DMS114 treated with DMSO at 0.1 percent for 48 hours (cell line): ENCODE results near the gene MAT1A.

ENCODE experiments used
- DNase-seq: peaks from one replicate; lab custom pipeline; 2025; ENCODE audit not compliant: unreplicated experiment; lab: John Stamatoyannopoulos, UW

The MAT1A gene

DNA sequence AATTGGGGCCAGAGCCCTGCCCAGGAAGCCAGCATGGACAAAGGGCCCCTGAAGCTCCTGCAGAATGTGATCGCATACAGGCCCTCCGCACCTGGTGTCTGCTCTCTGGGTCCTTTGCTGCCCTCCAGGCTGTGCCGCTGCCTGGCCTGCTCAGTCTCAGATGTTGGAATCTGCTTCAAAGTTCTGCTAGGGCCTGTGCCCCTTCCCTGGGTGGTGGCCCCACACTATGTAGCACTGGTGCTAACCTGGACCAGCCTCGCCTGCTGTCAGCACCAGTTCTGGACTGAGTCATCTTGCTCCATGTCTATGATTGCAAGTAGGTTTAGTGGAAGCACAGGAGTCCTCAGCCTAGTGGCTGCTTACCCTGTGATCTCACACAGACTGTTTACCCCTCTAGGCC lies 6.3 kb downstream of the MAT1A start:
- no peak for DNase-seq

DNA sequence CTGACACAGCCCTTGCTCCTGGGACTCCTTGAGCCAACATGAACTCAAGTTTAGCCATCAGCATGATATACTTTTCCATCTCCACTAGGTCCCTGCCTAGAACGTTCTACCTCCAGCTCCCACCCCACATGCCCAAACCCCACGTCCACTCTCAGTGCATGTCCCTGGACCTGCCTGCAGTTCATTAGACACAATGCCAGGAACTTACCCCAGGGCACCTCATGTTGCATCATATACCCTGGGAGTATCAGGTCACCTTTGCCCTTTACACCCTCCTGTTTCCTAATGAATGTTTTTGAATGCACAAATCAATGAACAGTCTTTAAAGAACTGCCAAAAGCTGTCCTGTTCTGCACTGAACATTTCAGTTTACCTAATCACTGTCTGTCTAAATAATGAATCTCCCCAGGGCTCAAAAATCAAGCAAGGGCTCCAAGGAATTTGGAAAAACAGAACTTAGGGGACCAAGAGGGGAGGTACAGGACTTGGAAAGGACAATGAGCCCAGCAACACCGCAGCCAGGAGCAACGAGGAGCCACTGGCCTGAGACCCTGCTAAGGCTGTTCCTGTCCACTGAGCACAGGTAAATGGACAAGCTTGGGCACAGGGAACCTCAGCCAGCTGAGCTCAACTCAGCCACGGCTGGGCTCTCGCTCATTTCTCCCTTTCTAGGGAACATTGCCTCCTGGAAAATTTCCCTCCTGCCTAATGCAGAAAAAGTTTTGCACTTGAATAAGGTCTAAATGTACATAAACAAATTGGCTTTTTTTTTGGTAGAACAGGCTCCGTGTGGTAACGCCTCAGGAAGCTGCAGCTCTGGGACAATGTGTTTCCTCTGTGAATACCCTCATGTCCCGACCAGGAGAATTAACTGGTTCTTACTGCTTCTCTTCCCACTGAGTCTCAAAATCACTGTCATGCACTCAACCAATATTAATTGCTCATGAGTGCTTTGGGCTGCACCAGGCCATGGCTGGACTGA lies 7.4 kb downstream of the MAT1A start:
- DNase-seq, result no peak

DNA sequence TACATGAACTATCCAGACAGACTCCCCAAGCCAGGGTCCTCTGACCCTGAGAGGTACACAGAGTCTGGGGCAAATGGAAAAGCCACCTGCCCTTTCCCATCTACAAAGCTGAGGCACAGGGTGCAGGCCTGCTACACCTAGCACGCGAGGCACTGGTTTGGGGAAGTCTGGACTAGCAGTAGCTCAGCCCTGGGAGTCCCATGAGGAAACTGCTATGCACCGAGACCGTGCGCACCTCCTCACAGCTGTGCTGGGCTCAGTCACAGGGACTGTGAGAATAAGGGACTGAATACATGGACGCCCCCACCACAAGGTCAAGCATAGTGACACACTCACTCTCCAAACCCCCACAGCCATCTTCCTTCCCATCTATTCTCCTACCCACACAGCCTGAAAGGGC lies 8.2 kb downstream of the MAT1A start:
- no peak for DNase-seq

DNA sequence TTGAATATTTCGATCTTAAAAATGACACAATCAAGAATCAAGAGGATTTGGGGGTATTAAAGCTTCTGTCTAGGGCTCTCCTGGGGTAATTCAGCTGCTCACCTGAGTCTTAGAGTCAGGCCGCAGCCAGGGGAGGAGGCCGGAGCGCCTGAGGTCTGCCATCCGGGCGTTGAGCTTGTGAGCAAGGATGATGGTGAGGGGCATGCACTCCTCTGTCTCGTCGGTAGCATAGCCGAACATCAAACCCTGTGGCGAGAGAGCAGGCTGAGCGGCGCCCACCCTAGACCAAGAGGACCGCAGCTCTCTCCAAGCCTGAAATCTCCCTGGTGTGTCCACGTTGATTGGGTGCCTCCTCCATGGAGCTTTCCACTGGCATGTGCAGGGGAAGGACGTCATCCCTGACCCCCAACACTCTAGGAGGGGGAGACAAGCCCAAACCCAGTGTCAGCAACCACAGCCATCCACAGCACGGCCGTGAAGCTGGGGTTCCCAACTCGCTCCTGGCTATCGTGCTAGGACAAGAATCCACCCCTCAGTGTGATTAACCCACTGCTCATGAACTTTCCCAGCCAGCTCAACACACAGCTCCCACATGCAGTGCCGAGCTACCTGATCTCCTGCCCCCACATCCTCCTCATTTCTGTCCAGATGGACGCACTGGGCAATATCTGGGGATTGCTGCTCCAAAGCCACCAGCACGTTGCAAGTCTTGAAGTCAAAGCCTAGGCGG lies 9.2 kb downstream of the MAT1A start:
- DNase-seq, result no peak

DNA sequence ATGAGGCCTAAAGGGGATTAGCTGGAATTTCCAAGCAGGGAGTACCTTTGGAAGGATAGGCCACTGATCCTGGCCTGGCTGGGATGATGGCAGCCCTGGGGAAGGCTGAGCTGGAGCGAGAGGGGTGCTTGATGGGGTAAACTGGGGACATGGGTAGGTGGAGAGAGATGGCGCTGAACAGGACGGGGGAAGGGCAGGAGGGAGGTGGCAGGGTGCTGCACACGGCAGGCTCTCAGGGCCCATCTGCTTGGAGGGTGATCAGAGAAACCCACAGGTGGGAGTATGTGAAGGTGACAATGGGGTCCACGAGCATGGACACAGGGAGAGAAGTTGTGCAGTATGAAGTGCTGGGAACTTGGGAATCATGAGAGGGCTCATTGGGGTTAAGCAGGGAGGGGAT lies 10.3 kb downstream of the MAT1A start:
- no peak for DNase-seq

DNA sequence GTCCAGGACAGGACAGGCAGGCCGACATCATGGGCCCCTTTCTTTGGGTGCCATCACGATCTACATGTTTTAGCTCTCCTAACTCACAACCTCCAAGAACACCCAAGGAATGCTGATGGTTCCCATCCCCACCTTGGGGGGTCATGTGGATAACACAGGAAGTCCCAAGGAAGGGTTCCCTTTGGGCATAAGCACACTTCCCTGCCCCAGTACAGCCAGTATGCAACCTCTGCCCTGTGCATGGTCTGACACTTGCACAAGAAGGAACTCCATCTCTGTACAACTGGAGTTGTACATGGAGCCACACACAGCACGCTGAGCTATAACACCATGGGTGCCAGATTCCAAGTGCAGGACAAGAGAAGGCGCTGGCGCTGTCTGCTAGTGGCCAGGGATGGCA lies 11.0 kb downstream of the MAT1A start:
- no peak for DNase-seq

DNA sequence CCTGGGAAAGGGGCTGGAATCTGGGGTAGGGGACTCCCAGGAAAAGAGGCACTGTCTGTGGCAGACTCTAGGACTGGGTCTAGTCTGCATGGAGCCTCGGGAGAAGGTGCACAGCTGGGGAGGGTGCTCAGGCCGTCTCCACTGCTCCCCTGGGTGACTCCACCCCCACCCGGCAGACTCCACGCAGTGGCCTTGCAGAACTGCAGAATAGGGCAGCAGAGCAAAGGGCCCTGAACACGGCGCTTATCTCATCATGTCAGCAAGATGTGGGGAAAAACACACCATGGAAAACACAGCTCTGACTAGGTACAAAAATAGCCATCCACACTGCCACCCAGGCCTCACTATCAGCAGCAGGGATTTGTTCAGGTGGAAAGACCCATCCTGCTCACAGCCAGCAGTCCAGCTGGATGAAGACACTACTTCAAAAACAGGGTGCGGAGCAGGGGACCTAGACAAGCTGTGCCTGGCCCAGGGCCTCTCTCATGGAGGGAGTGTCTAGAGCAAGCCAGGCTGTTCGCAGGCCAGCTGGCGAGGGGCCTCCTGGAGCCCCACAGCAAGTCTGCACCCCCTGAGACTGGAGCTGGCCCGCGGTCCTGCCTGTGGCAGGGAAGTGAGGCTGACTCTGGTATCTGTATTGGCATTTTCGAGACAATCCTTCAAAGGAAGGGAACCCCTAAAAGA lies 11.7 kb downstream of the MAT1A start:
- no peak for DNase-seq

GRCh38 chr10:80277016-80277415 lies 12.4 kb downstream of the MAT1A start:
- no peak for DNase-seq

GRCh38 chr10:80276335-80276734 lies 13.1 kb downstream of the MAT1A start:
- DNase-seq, result no peak

DNA sequence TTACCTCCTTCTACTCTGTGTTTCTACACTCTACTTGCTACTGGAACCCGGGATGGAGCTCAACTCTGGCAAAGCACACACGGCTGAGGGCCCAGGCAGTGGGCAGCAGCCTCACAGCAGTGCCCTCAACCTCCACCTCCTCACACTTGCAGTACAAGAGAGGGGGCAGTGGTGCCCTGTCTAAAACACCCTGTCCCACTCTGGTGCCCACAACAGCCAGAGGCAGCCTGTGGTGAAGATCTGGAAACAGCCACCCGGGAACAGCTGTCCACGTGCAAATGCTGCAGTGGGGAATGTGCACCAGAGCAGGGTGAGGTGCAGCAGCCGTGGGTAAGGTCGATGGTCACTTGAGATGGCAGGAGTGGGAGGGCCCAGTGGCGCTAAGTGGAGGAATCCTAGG lies 13.7 kb downstream of the MAT1A start:
- DNase-seq, result no peak

DNA sequence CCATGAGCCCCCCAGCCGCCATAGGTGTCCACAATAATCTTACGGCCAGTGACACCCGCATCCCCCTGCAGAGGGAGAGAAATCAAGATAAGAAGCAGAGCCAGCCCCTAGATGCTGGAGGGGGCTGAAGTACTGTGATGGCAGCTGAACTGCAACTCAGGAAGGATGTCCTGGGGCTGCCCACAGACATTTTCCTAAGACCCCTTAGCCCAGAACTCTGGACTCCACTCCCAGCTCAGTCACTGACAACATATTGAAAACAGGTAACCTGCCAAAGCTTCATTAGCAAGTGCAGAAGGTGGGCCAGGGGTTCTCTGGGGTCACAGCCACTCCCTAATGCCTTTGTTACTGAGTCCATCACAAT lies 14.3 kb downstream of the MAT1A start:
- DNase-seq, result no peak

DNA sequence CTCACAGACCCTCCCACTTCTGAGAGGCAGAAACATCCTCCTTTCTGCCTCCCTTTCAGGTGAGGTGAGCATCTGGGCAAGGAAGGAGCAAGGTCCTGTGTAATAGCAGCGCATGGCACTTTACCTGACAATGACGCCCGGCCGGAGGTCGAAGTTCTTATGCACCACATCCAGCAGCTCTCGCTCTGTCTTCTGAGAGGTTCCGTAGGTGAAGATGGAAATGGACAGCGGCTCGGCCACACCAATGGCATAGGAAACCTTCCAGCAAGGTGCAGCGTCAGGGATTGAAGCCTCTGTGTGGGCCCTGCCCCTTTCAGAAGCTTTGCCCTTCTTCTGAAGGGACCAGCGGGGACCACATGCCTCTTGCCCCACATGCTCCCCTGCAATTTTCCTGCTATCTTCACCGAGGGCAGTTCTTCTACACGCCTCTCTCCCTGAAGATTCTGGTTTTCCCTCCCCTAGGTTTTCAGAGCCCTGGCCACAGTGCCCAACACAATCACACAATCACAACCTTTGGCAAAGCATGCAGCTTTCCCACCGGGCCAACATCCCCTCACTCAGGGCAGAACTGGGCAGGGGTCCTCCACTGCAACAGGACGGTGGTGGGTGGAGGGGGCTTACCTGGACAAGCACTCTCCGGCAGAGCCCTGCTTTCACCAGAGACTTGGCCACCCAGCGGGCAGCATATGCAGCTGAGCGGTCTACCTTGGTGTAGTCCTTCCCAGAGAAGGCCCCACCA lies 14.9 kb downstream of the MAT1A start:
- DNase-seq, result no peak

- DNase-seq, result no peak
Measured at GRCh38 chr10:80273523-80274170, 15.8 kb downstream of the MAT1A start.

- DNase-seq, result no peak
Measured at GRCh38 chr10:80272793-80273522, 16.5 kb downstream of the MAT1A start.

- no peak for DNase-seq
Measured at GRCh38 chr10:80271416-80271815, 18.0 kb downstream of the MAT1A start.

DNA sequence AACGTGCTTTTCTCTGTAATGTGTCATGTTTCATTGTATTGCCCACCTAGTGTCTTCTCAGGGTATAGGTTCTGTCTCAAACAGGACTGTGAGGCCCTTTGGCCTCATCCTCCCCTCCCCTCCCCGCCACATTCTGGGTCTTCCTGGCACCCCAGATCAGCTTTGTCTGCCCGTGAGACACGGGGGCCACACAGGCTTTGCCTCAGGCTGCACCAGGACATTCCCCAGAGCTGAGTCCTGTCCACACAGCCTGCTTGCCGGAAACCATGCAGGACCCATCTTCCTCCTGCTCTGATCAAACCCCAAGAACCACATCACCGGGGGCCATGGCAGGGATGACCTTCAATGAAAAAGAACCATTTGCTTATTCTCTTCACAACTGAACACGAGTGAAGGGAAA lies 18.6 kb downstream of the MAT1A start:
- no peak for DNase-seq

- no peak for DNase-seq
Measured at GRCh38 chr10:80268938-80269588, 20.4 kb downstream of the MAT1A start.

GRCh38 chr10:80268266-80268665 lies 21.2 kb downstream of the MAT1A start:
- no peak for DNase-seq

DNA sequence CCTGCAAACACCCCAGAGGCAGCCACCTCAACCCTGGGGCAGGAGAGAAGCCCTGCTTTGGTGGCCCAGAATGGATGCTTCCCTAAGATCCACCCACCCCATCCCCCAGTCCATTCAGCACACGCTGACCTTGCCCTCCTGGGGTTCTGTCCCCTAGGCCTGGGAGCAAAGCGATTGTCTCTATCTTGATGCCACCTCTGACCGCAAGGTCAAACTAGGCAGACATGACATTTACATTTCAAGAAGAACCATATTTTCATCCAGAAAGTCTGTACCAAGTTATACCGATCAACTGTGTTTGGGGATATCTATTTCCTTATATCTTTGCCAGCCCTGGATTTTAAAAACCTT lies 23.0 kb downstream of the MAT1A start:
- DNase-seq, result no peak
